ENCODE results near the gene EFCAB8.

GRCh38 chr20:32965581-32966373, 107.1 kb downstream of the EFCAB8 start:
- no peak for TF ChIP-seq CTCF (IDR thresholded peaks at IDR 0.05; ENCODE audit: low read length)
- TF ChIP-seq EZH2 (IDR thresholded peaks at IDR 0.05; ENCODE audit: borderline replicate concordance, low read length): no peak
